Stimulated activated CD8-positive, alpha-beta memory T cell treated with anti-CD3 and anti-CD28 coated beads, Interleukin-2, amount 100 ng/mL, for 1 hour (primary cell): ENCODE data around the gene ZNF287.
"Not testable (repeated sequence)": the region's sequence is repeated elsewhere in the genome, so short reads cannot be mapped to it uniquely, and the experiment has no call there.

Experiments
- DNase-seq, 2 donors: peaks; one replicate each; pipeline ENCODE4 v3.0.0-alpha.2; 2020; ENCODE audit warnings: low read depth in 2 of 2

ZNF287 gene

GRCh38 chr17:16568541-16569357 lies at the start of gene ZNF287:
Gene ZNF287 (minus strand): TSS chr17:16569204. CDS start chr17:16567731, 1,473 bp downstream.
- DNase-seq, result peak; percentile 77 to 87

GRCh38 chr17:16617481-16618060 lies 48.6 kb upstream of the ZNF287 start:
- DNase-seq, result no peak

- DNase-seq, result no peak
These were observed 30.5 kb upstream of the ZNF287 start for GRCh38 chr17:16599537-16599936.

- DNase-seq, result no peak
These were observed 24.5 kb upstream of the ZNF287 start for GRCh38 chr17:16593356-16594102.

GRCh38 chr17:16589097-16589969 lies 20.3 kb upstream of the ZNF287 start:
- DNase-seq, result peak; percentile 85 to 87

- no peak for DNase-seq
These were observed 16.8 kb upstream of the ZNF287 start for GRCh38 chr17:16585796-16586195.

GRCh38 chr17:16584273-16584995 lies 15.4 kb upstream of the ZNF287 start:
- DNase-seq, result peak; percentile 79 to 87

- no peak for DNase-seq
These were observed 14.8 kb upstream of the ZNF287 start for GRCh38 chr17:16583781-16584180.

- DNase-seq, result no peak
These were observed 4.5 kb upstream of the ZNF287 start for GRCh38 chr17:16573466-16573865.

GRCh38 chr17:16569358-16569712 lies 331 bp upstream of the ZNF287 start:
- no peak for DNase-seq

GRCh38 chr17:16552637-16553045 lies 16.4 kb downstream of the ZNF287 start:
- DNase-seq, result no peak

GRCh38 chr17:16551878-16552636 lies 16.9 kb downstream of the ZNF287 start:
- DNase-seq, result no peak

- DNase-seq, result no peak
These were observed 31.9 kb downstream of the ZNF287 start for GRCh38 chr17:16537130-16537458.

GRCh38 chr17:16534236-16534635 lies 34.8 kb downstream of the ZNF287 start:
- no peak for DNase-seq

GRCh38 chr17:16529906-16530305 lies 39.1 kb downstream of the ZNF287 start:
- DNase-seq, result no peak

GRCh38 chr17:16527298-16527697 lies 41.7 kb downstream of the ZNF287 start:
- DNase-seq, result no peak

- DNase-seq, result not testable (repeated sequence)
These were observed 43.4 kb downstream of the ZNF287 start for GRCh38 chr17:16525556-16525955.

- peak; percentile 30 for DNase-seq
These were observed 47.8 kb downstream of the ZNF287 start for GRCh38 chr17:16521070-16521727.

- DNase-seq, result no peak
These were observed 50.0 kb downstream of the ZNF287 start for GRCh38 chr17:16519021-16519420.

GRCh38 chr17:16517477-16517876 lies 51.5 kb downstream of the ZNF287 start:
- DNase-seq, result no peak
